Caco-2 (cell line): ENCODE data around the gene TMEM191C. TPM values are rescaled to one million over a fixed set of nuclear protein-coding genes. Genes with fewer than 3 reads are reported as not detected.
A peak's percentile ranks its signal among the peaks of the same experiment; 100 is the strongest.

Experiments
- BruUV-seq: library from RNA; stranded (reverse); fragments of 400-500 nt; replicated peaks from 2 replicates; lab custom pipeline; 2021; lab: Mats Ljungman, UMichigan
- CTCF ChIA-PET: fragments of 300-600 bp; sonication (Branson Sonifier 250); formaldehyde crosslinking; loops from one replicate; lab custom pipeline; 2022; ENCODE audit warnings: antibody characterized with exemption; lab: Charles Lee
- POLR2A ChIA-PET: fragments of 300-600 bp; sonication (Branson Sonifier 250); formaldehyde crosslinking; loops from one replicate; lab custom pipeline; 2022; ENCODE audit warnings: antibody characterized with exemption; lab: Charles Lee
- DNase-seq, 2 experiments: peaks; one replicate each; pipeline versions ENCODE4 v3.0.0 to v3.0.0-alpha.2; 2020 to 2022
- H3K27me3 ChIP-seq: replicated peaks from 2 replicates; pipeline ENCODE4 v1.6.0; 2011; ENCODE audit warnings: low read length; ENCODE audit not compliant: control insufficient read depth, insufficient read depth
- H3K36me3 ChIP-seq: 2 replicates; pipeline ENCODE4 v1.5.1; 2011; ENCODE audit warnings: low read length; ENCODE audit not compliant: control insufficient read depth, insufficient read depth
- H3K4me1 ChIP-seq: fragments of 250-450 bp; sonication (Bioruptor Pico); 2 replicates; pipeline ENCODE4 v1.5.1; 2020; ENCODE audit warnings: mild to moderate bottlenecking
- H3K4me3 ChIP-seq: 2 replicates; pipeline ENCODE4 v1.5.1; 2011; ENCODE audit warnings: low read depth, mild to moderate bottlenecking, control low read depth, low read length
- H3K9me3 ChIP-seq: fragments of 250-450 bp; sonication (Bioruptor Pico); 2 replicates; pipeline ENCODE4 v1.5.1; 2020; ENCODE audit warnings: mild to moderate bottlenecking, moderate library complexity
- H3K27ac Mint-ChIP-seq: one replicate; pipeline ENCODE4 v1.8.0; 2022; ENCODE audit warnings: mixed read lengths; ENCODE audit not compliant: unreplicated experiment
- H3K27me3 Mint-ChIP-seq: one replicate; pipeline ENCODE4 v1.8.0; 2022; ENCODE audit warnings: mixed read lengths; ENCODE audit not compliant: insufficient read depth, unreplicated experiment
- H3K36me3 Mint-ChIP-seq: one replicate; pipeline ENCODE4 v1.8.0; 2022; ENCODE audit warnings: mild to moderate bottlenecking, mixed read lengths; ENCODE audit not compliant: insufficient read depth, unreplicated experiment
- H3K4me1 Mint-ChIP-seq: one replicate; pipeline ENCODE4 v1.8.0; 2022; ENCODE audit warnings: low read depth, mixed read lengths; ENCODE audit not compliant: unreplicated experiment
- H3K4me3 Mint-ChIP-seq: one replicate; pipeline ENCODE4 v1.8.0; 2022; ENCODE audit warnings: mild to moderate bottlenecking, moderate library complexity, mixed read lengths; ENCODE audit not compliant: unreplicated experiment
- H3K9me3 Mint-ChIP-seq: one replicate; pipeline ENCODE4 v1.8.0; 2022; ENCODE audit warnings: mixed read lengths; ENCODE audit not compliant: unreplicated experiment
- intact Hi-C: fragments of 100-400 bp; cut with micrococcal nuclease; formaldehyde crosslinking; loops from one replicate; pipeline ENCODE4 v1.10.0; 2022; ENCODE audit not compliant: unreplicated experiment
- total RNA-seq: library from RNA; stranded (reverse); gene quantifications from 2 replicates; pipeline ENCODE4 v1.2.3, GENCODE V29; 2022
- TF ChIP-seq, protein P1 (sequence below), 2 experiments: fragments of 200-600 bp in 1 of 2; IDR thresholded peaks; 1 replicate in 1 of 2; 2 replicates in 1 of 2; pipeline versions ENCODE4 v1.5.1 to v1.8.0; 2011 to 2022; ENCODE audit warnings: antibody characterized with exemption in 1 of 2, control low read depth in 1 of 2, inconsistent platforms in 1 of 2, low read depth in 1 of 2, low read length in 1 of 2, mild to moderate bottlenecking in 1 of 2, moderate library complexity in 1 of 2; ENCODE audit not compliant: insufficient read depth in 1 of 2, severe bottlenecking in 1 of 2, unreplicated experiment in 1 of 2

Gene TMEM191C
- total RNA-seq, 1 experiment from 2014 or later, result 8.5 TPM

DNA sequence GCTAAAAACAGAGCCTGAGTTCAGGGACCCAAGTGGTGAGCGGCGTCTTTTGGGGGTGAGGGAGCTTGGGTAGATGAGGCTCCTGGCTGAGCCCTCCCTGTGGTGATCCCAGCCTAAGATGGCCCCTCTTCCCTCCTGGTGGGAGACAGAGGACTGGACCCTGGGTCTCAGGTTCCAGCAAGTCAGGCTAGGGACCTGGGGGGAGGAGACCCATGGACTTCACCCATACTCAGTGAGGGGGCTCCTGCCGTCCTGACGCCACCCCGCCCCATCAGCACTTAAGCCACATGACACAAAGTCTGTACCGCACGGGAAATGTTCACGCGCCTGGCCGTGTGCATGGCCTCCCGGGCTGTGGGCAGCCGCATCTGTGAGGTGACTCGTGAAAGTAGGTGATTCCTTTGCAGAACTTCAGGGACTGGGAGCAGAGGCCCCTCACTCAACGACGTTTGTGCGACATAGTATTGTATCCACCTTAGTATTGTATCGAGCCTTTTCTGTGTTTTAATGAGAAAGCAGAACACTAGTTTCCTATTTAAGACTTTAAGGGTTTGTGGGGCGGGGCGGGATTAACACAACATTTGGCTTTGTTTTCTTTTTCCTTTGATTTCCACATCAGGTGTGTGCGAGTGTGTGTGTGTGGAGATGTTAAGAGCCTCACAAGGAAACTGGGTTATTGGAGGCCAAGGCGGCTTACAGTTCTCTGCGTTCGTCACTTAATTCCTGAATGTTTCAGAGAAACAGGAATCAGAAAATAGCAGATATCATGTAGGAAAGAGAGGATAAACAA, 18.4 kb upstream of the TMEM191C start:
- intact Hi-C loops, result no loop called here
- no peak overlapping the region for H3K4me3 ChIP-seq
- H3K9me3 Mint-ChIP-seq, result no peaks in the 10 kb centered on the region
- H3K36me3 Mint-ChIP-seq, result peaks cover 73% of the 10 kb centered on the region
- POLR2A ChIA-PET, result no interaction called here
- TF ChIP-seq, protein P1, sequence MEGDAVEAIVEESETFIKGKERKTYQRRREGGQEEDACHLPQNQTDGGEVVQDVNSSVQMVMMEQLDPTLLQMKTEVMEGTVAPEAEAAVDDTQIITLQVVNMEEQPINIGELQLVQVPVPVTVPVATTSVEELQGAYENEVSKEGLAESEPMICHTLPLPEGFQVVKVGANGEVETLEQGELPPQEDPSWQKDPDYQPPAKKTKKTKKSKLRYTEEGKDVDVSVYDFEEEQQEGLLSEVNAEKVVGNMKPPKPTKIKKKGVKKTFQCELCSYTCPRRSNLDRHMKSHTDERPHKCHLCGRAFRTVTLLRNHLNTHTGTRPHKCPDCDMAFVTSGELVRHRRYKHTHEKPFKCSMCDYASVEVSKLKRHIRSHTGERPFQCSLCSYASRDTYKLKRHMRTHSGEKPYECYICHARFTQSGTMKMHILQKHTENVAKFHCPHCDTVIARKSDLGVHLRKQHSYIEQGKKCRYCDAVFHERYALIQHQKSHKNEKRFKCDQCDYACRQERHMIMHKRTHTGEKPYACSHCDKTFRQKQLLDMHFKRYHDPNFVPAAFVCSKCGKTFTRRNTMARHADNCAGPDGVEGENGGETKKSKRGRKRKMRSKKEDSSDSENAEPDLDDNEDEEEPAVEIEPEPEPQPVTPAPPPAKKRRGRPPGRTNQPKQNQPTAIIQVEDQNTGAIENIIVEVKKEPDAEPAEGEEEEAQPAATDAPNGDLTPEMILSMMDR (IDR thresholded peaks at IDR 0.05; ENCODE audit: insufficient read depth in 1 of 2, low read depth in 1 of 2, low read length in 1 of 2, severe bottlenecking in 1 of 2, unreplicated experiment in 1 of 2), result no peak
- peak overlapping the region; percentile 39 for H3K27ac Mint-ChIP-seq
- CTCF ChIA-PET, result interaction anchor here (0.6 to 1.5 kb wide), 2 partner anchors 8 to 194 kb away, joined by 3 to 5 read pairs; no protein-coding TSS in a partner anchor
- peaks cover 6% of the 10 kb centered on the region; the same call in 1 of the 2 replicates for H3K4me1 ChIP-seq
- peak in 1 of 2 experiments; percentile 0 for DNase-seq
- no peaks in the 10 kb centered on the region for H3K27me3 Mint-ChIP-seq
- BruUV-seq, result no TSS peak
- peaks cover 3% of the 10 kb centered on the region for H3K36me3 ChIP-seq
- no peaks in the 10 kb centered on the region for H3K9me3 ChIP-seq
- no peaks in the 10 kb centered on the region for H3K27me3 ChIP-seq
- no peaks in the 10 kb centered on the region for H3K4me1 Mint-ChIP-seq
- no peak overlapping the region for H3K4me3 Mint-ChIP-seq

DNA sequence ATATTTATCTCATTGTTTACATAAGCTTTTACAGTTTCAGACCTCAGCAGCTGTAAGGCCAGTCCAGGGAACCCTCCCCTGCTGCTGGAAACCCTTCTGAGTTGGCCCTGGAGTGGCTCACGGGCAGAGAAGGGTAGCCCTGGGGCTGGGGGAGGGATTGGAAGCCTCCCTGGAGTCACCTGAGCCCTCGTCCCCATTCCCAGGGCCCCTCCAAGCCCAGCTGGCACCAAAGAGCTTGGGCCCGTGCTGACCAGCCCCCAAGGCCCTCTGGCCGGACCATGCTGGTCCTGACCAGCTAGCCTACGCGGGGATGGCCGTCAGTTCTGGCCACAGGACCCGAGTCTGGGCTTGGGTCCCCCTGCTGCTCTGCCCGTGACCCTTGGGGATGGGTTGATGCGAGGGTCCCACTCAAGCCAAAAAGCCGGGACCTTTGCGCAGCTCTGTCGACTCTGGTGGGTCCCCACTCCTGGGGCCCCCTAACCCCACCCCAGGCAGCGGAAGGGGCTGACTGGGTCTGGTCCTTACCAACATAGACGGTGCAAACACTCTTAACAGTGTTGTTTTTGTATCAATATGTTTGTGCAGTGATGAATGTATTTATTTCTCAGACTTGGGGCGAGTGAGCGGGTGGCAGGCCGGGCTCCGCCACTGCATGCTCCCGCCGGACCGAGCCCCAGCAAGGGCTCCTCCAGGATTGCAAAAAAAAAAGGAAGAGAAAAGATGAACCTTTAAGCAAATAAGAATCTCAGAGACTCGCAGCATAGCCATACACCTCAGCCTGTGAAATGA, 17.5 kb upstream of the TMEM191C start:
- no peak overlapping the region for H3K27ac Mint-ChIP-seq
- BruUV-seq, result no TSS peak
- TF ChIP-seq, protein P1 (IDR thresholded peaks at IDR 0.05; ENCODE audit: insufficient read depth in 1 of 2, low read depth in 1 of 2, low read length in 1 of 2, severe bottlenecking in 1 of 2, unreplicated experiment in 1 of 2), result no peak
- H3K4me1 ChIP-seq, result peaks cover 6% of the 10 kb centered on the region; the same call in 1 of the 2 replicates
- DNase-seq, result peak in 1 of 2 experiments; percentile 3
- intact Hi-C loops, result no loop called here
- no peaks in the 10 kb centered on the region for H3K27me3 ChIP-seq
- no peaks in the 10 kb centered on the region for H3K9me3 Mint-ChIP-seq
- no peaks in the 10 kb centered on the region for H3K4me1 Mint-ChIP-seq
- no peaks in the 10 kb centered on the region for H3K27me3 Mint-ChIP-seq
- peaks cover 72% of the 10 kb centered on the region for H3K36me3 Mint-ChIP-seq
- no peaks in the 10 kb centered on the region for H3K9me3 ChIP-seq
- ChIA-PET POLR2A (no interaction called here), CTCF (no interaction called here)
- no peak overlapping the region for H3K4me3 Mint-ChIP-seq
- H3K36me3 ChIP-seq, result peaks cover 3% of the 10 kb centered on the region
- no peak overlapping the region for H3K4me3 ChIP-seq

DNA sequence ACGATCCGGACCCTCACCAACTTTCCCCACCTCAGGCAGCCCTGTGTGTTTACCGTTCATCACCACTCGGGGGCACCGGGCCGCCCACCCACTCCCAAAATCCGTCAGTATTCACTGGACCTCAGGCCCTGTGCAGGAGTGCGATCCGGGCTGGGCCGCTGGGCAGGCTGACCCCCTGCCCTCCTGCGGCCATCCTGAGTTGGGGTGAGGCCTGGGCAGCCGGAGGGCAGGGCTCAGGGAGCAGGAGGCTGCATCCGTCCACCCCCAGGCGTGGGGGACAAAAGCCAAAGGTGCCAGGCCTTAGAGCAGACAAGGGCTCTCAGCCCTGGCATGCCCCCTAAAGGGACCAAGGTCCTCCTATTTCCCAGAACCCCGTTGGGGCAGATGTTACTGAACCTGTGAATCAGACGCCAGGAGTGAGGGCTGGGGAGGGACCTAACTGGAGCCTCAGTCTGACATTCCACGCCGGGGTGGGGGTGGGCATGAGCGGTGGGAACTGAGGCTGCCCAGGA, 16.8 kb upstream of the TMEM191C start:
- BruUV-seq, result no TSS peak

More for the DNA sequence above, 16.8 kb upstream of the TMEM191C start:
- CTCF ChIA-PET, result no interaction called here
- POLR2A ChIA-PET, result no interaction called here
- TF ChIP-seq, protein P1 (IDR thresholded peaks at IDR 0.05; ENCODE audit: insufficient read depth in 1 of 2, low read depth in 1 of 2, low read length in 1 of 2, severe bottlenecking in 1 of 2, unreplicated experiment in 1 of 2), result peak in 1 of 2 experiments; percentile 6
- H3K9me3 Mint-ChIP-seq, result no peaks in the 10 kb centered on the region
- peaks cover 6% of the 10 kb centered on the region; the same call in 1 of the 2 replicates for H3K4me1 ChIP-seq
- peak in 1 of 2 experiments; percentile 6 for DNase-seq
- peaks cover 73% of the 10 kb centered on the region for H3K36me3 Mint-ChIP-seq
- H3K27me3 Mint-ChIP-seq, result no peaks in the 10 kb centered on the region
- H3K9me3 ChIP-seq, result no peaks in the 10 kb centered on the region
- H3K27me3 ChIP-seq, result no peaks in the 10 kb centered on the region
- no peak overlapping the region for H3K27ac Mint-ChIP-seq
- H3K36me3 ChIP-seq, result peaks cover 3% of the 10 kb centered on the region
- no peaks in the 10 kb centered on the region for H3K4me1 Mint-ChIP-seq
- intact Hi-C loops, result no loop called here
- H3K4me3 ChIP-seq, result no peak overlapping the region
- H3K4me3 Mint-ChIP-seq, result no peak overlapping the region
